GM19455 (cell line): ENCODE measurements around the gene HOXB5.

Experiments used
- ATAC-seq: cut with Tn5 transposase; IDR thresholded peaks from one replicate; pipeline ENCODE4 v1.9.1; 2021; ENCODE audit not compliant: unreplicated experiment

HOXB5 gene

DNA sequence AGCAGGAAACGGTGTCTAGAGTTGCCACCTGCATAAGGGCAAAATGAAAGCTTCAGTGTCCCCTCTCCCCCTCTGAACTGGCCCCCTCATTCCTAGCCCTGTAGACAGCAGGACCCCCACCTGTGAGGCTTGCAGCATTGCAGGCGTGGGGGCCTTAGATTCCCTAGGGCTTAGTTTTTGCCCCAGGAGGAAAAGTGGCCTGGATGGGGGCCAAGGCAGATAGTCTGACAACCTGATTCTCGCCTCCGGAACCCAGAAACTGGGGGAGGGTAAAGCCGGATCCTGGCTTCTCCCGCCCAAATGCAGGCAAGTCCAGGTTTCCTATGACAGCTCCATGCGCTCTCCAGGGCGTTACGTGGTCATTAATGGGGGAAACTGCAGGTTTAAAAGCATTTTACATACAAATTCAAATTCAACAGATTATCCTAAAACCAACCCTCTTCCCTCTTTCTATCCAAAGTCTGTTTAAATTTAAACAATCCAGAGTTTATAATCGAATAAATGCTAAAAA is 11.9 kb upstream of the HOXB5 start:
- no peak for ATAC-seq

DNA sequence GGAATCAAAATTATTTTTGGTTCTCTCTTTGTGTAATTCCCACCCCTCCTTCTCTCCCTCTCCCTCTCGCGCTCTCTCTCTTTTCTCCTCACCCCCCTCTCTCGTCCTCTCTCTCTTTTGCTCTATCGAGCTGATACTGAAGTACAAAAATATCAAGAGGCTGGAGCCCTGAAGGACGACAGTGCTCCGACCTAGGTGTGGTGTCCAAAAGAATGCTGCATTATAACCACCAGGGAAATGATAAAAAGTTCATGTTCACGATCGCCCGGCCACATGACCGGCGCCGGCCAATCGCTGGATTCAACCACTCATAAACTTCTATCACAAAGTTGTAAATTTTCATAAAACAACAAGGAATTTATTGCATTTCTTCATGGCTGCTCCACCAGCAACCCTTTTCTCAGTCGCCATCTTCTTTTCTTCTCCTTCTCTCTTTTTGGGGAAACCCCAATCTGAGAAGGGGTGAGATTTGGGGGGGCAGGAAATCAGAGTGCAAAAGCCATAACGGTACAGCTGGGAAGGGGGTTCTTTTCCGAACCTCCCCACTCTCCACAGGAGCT is 11.3 kb upstream of the HOXB5 start, which contains the start of gene HOXB6:
HOXB6 (minus strand) TSS at position 217 of the 560 bp plus-strand sequence. CDS start 6,836 bp downstream, outside the sequence.
- no peak for ATAC-seq

DNA sequence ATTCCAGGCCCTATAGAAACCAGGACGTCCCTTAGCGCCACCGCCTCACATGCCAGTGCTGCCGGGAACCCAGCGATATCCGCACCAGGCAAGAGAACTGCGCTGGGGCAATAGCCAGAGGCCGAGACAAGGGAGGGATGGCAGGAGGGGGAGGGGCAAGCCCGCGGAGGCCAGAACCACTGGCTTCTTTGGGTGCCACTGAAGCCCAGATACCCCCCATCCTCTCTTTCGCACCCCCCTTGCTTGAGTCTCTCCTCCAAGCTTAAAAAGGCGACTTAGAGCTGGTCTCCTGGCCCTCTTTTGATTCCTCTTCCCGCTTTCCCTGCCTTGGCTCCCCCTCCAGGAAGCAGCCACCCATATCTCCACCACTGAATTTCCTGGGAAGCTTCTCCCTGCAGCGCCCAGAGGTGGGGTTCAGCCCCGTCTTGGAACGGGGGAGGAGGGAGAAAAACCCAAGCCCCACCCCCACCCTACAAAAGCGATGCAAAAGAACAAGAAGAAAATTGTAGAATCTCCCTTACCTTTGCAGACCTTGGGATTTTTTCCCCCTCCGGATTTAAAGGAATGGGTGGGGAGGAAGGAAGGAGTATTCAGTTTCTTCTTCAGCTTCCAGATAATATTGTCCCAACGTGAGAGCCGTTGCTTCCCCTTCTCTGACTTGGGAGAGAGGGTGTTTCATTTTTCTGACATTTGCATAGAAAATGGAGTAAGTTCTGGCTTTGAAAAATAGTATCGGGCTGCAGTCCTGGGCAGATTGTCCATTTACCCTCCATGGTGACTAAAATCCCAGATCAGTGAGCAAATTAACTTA is 10.6 kb upstream of the HOXB5 start:
- no peak for ATAC-seq

DNA sequence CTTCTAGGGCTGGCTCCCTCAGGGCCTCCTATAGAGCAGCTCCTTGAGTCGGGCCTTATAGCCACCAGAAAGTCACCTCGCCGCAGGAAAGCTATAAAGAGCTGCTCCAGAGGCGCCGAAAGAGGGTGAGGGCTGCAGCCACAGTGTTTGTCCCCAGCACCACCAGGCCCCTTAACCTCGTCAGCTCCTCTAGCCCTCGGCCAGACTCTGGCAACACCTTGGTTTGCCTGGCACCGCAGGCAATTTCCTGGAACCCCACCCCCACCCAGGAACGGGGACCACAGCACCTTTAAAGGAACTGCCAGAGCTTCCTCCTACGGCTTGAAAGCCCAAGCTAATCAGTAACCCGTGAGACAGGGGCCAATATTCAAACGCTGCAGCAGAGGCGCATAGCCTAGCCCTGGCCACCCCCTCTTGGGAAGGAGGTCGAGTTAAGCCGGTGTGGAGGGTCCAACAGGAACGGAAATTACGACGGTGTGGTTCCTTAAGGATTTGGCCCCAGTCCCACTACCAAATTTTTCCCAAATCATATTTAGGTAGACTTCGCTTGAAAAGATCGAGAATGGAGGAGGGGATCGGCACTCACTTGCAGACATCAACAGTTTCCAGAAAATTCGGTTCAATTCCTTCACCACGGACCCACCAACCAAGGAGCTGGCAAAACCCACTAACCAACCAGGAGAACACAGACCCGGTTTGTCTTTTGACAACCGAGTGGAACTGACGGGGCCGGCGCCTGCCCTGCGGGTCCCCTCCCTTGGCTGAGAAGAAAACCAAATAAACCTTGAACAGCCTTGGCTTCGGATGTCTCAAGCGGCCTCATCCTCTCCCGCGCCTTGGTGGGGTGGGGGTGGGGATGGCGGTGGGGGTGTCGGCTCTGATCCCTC is 8.2 kb upstream of the HOXB5 start:
- no peak for ATAC-seq

DNA sequence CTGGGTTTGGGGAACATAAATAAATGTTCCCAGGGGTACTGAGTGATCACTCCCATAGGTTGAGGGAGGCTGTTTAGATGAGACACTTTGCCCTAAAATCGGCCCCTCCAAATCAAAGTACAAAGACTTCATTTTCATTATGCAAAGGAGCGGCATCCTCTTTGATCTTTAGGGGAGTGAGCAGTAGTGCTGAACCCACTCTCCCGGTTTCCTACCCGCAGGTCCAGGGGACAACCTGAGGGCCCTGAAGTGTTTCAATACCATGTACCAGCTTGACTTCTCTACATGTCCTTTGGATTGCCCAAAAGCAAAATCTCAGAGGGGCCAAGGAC is 7.6 kb upstream of the HOXB5 start:
- no peak for ATAC-seq

DNA sequence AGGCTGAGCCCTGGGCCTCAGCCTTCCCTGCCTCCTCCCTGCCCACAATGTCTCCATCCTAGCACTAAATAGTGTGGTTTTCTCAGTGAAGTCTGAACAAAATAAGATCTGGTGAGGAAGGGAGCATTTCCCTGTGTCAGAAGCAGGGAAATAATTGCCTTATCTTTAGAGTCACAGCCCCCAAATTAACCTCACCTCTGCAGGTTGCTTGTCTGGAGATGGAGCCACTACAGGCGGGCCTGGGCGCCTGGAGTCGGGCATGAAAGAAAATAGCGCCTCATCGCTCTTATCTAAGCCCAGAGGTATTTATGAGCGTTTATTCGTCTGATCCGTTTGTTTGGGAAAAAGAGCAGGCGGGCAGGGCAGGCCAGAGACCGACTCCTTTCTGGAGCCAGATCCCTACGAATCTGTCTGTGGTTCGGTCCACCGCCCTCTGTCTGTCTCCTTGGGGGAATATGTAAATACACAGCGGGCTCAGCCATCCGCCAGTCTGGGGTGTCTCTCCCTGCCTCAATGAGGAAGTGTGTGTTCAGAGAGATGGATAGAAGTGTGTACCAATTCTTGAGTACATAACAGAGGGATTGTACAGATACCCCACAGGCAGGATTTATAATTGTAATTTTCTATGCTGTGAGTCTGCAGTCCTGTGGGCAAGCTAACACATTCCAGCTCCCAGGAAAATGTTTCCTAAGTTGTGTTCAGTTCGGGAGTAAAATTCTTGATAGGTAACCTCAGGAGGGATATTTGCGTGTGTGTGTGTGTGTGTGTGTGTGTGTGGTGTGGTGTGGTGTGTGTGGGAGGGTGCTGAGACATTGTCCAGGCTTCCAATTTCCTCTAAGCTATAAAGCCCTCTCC is 6.9 kb upstream of the HOXB5 start:
- no peak for ATAC-seq

DNA sequence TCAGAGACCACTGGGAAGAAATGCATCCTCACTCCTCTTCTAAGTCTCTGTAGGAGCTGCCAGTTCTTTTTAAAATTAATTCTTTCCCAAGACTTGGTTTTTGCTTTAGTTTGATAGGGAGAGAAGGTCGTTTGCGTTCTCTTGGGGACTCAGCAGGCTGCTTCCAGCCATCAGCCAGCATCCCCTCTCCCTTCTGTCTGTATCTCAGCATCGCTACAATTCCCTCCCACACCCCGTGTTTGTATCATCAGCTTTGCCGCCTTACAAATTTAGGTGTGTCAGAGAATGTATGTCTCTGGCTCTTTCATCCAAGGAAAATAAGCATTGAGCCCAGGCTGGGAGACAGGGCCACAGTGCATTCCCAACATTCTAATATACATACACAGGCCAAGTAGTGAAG is 5.8 kb upstream of the HOXB5 start:
- ATAC-seq: no peak

DNA sequence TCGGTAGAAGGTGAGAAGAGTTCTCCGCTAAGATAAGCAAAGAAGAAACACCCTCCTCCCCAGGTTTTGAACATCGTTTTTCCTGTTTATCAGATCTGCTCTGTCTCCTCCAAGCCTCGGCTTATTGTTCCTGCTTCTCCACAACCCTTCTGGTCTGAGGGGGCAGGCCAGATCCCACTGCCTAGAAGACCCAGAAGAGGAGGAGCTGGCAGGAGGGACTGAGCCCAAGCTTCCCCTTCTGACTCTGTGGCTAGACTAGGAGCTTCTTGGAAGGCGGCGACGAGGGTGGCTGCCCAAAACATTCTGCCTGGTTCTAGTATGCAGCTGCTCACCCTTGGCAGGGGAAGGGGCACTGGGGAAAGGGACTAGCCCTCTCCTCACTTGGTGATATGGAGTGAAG is 5.2 kb upstream of the HOXB5 start:
- ATAC-seq: no peak

DNA sequence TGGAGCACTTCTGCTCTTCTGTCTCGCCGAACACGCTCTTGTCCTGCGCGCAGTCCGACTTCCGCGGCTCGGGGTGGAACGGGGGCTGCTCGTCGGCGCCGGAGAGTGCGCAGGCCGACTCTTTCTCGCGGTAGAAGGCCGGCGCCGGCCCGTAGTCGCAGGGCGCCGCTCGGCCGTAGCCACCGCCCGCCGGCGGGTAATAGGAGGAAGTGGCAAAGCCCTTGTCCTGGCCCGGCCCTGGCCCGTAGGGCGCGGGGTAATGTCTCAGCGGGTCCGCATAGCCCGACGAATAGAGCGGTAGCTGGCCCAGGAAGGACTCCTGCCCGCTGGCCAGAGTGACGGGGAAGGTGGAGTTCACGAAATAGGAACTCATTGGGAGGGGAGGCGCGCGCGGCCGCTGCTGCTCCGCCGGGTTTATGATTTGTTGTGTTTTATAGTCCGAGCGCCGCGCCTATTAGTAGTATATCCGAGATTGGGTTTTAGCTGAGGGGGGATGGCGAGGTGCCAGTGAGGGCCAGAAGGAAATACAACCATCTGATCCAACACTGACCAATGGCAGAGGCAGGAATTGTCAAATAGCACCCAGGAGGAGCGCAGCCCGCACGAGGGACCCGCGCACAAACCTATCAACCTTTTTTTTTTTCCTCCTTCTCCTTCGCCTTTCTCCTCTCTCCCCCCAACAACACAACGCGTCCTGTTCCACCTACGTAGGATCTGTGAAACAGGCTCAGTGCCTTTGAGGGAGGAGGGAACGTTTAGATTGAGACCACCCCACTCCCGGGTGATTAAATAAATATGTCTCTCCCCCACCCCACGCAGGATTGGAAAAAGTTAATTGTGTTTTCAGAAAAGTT is 4.4 kb upstream of the HOXB5 start:
- ATAC-seq: no peak

DNA sequence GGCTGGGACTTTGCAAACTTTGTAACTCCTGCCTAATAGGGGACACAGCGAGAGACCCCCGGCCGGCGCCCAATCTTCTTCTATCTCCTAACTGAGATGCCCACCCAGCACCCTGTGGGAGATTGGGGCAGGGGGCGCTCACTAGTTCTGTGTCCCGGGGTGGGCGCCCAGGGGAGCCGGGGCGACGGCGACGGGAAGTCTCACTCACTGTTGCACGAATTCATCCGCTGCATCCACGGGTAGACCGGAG is 3.9 kb upstream of the HOXB5 start:
- no peak for ATAC-seq

DNA sequence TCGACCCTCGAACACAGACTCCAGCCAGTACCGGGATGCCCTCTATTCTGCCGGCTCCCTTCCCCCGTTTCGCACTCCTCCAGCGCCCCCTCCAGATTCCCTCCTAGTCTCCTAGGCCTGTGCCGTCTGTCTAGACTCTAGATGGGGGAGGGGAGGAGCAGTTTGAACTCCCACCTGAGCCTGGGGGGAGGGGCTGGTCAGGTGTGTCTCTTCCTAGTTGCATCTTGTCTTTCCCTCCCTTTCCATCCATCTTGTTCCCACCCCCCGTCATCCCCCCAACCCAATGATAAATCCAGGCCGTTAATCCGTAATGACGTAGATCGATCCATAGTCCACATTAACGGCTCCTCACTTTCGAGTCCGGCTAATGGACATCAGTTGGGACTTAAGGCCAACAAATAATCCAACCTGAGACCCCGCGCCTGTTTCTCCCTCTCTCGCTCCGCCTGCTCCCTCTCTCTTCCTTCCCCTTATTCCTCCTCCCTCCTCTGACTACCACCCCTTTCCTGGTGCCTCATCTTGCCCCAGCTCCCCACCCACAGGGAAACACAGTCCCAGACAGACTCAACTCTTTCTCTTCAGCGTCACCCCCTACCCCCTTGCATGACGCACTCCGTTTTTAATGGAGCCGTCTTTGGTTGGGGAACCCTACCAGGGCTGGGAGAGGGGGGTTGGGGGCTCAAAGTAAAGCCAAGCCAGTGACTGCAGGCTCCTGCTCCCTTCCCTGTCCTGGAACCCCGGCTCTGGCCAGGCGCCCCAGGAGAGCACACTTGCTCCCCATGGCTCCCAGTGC is 3.4 kb upstream of the HOXB5 start:
- ATAC-seq: no peak

DNA sequence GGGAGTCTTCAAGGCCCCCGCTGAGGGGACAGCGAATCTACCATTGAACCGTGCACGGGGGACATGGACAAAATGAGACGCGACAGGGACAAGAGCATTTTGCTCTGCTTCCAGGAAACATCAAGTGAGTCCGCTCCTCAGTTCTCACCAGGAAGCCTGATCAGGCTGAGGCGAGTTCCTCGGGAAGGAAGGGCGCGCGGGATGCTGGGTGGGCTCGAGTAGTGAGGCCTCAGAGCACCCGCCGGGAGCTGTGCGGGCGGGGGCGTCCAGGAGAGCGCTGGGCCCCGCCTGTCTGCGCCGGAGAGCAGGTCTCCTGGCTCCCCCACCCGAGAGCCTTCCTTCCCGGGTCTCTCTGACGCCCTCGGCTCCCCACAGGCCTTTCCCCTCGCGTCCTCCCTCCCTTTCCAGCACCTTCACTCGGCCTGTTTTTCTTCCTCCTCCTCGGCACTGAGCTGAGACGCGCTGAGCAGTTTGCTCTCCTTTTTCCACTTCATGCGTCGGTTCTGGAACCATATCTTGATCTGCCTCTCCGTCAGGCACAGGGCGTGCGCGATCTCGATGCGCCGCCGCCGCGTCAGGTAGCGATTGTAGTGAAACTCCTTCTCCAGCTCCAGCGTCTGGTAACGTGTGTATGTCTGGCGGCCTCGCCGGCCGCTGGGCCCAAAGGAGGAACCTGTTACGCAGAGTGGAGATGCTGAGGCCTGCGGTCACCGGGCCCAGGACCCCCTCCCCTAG is 2.6 kb upstream of the HOXB5 start:
- no peak for ATAC-seq

DNA sequence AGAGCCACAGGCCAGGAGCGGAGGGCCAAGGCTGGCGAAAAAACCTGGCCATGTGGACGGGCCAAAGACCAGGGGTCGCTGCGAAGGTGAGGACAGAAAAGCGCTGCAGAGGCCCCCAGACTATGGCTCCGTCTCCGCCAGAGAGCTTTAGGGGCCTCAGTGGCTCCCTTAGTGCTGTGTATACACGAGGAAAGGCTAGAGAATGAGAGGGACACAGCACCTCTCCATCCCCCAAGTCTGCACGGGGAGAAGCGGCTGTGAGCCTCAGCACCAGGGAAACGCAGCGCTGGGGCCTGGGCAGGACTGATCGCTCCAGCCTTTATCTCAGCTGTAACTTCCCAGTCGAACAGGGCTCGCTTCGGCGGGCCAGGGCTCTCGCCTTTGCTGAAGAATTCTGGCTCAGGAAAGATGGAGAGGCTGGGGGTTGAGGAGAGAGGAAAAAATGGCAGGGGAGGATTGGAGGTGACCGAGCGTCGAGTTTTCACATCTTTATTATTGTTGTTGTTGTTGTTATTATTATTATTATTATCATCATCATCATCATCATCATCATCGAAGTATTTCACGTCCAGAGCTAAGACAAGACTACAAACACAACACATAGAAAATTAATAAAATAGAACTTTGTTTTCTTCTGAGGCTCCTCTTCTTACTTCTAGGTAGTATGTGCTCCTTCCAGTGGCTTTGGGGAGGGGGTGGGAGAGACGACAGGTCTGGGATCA is 1.9 kb upstream of the HOXB5 start:
- no peak for ATAC-seq

DNA sequence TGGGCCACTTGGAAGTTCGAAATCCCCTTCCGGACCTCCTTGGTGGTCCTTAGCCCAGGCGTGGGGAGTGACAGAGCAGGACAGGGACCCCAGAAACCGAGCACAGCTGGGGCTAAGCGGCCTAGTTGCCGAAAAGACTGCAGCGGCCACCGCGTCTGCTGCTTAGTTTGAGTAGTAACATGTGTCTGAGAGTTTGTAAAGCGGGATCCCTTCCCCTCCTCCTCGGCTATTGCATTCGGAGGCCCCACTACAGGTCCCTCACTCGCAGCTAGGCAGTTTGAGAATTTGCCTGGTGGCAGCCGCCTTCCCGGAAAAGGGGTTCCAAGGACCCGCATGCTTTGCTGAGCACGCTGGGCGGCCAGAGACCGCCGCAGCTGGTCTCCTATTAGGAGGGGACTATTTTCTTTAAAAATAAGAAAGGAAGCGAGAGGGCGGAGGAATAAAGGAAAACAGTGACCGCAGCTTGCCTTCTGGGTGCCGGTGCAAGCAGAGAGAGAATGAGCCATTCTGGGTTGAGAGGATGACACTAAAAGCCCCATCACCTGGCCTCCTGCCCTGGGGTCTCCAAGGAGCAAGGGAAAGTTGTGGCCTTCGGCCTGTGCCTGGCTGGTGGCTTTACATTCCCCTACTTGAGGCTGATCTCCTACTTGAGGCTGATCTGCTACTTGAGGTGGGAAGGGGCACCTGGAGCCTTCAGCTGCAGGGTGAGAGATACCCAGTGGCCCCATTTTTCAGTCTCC is 1.1 kb upstream of the HOXB5 start:
- ATAC-seq: no peak

DNA sequence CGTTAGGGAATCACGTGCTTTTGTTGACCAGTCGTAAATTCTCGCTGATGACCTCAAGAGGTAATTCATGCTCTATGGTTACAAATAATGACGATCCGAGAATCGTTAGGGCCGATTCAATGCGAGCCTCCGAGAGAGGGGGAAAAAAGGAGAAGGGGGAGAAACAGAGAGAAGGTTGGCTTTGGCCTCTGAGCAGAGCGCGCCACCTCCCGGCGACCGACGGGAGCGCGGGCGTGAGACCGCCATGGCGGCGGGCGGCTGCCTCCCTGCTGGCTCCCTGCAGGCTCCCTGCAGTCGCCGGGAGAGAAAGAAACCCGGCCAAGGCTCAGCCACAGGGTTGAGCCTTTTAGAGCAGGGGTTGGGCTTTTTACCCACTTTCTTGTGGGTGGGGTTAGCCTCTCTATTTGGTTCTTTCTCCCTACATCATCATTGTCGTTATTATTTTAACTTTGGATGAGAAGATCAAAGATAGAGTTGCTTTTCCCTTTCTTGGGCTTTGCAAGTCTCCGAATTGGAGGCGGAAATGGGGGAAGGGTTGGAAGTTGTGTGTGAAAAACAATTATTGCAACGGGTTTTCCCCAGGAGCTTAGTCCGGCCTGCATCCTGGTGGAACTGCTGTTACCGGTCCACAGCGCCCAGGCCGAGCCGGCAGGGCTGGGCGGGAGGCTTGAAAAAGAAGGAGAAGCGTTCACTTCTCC is 410 bp upstream of the HOXB5 start:
- ATAC-seq: no peak

DNA sequence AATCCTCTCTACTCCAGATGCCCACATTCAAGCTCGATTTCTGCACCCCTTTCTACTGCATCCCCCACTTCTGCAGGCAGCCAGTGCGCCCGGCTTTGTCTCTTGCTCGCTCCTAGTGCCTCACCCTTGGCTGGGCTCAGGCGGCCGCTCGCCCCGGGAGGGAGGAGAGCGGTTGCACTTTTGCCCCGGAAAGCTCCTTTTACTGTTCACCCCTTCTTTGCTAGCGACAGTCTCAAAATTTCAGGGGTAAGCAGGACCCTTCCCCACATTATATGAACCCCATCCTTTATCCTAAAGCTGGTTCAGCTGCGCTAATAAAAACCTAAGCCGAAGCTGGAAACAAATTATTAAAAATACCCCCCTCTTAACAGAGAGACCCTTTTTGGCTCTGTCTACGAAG is 1.0 kb downstream of the HOXB5 start:
- ATAC-seq: no peak

DNA sequence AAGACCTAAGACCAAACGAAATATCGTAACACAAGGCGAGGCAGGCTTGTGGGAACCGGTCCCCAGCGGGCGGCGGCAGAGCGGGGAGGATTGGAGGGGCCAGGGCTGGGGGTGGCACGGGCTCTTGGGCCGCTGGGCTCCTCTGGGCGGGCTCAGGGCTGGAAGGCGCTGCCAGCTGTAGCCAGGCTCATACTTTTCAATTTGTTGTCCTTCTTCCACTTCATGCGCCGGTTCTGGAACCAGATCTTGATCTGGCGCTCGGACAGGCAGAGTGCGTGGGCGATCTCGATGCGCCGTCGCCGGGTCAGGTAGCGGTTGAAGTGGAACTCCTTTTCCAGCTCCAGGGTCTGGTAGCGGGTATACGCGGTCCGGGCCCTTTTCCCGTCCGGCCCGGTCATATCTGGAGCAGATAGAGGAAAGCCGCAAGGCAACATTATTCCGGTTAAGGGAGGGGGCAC is 1.5 kb downstream of the HOXB5 start:
- no peak for ATAC-seq
